Activated naive CD8-positive, alpha-beta T cell treated with anti-CD3 and anti-CD28 coated beads, Interleukin-2, amount 50 U/mL, for 24 hours (primary cell): ENCODE measurements around the gene SLC48A1.

Source experiments
- ATAC-seq: fragments of 150-1000 bp; cut with Tn5 transposase; one replicate; pipeline ENCODE4 v1.10.0; 2021
- DNase-seq: peaks from one replicate; pipeline ENCODE4 v3.0.0; 2021
- H3K27ac Mint-ChIP-seq: one replicate; pipeline ENCODE4 v1.8.0; 2021; ENCODE audit warnings: mild to moderate bottlenecking, mixed read lengths
- H3K27me3 Mint-ChIP-seq: one replicate; pipeline ENCODE4 v1.8.0; 2021; ENCODE audit warnings: mixed read lengths
- H3K36me3 Mint-ChIP-seq: one replicate; pipeline ENCODE4 v1.8.0; 2021; ENCODE audit warnings: low read depth, mixed read lengths
- H3K4me1 Mint-ChIP-seq: one replicate; pipeline ENCODE4 v1.8.0; 2021; ENCODE audit warnings: mixed read lengths
- H3K4me3 Mint-ChIP-seq: one replicate; pipeline ENCODE4 v1.8.0; 2021; ENCODE audit warnings: mild to moderate bottlenecking, moderate library complexity, mixed read lengths
- H3K9me3 Mint-ChIP-seq: one replicate; pipeline ENCODE4 v1.8.0; 2021; ENCODE audit warnings: mixed read lengths

SLC48A1 gene

GRCh38 chr12:47748899-47749298 lies 24.1 kb upstream of the SLC48A1 start:
- H3K27ac Mint-ChIP-seq, result no peak overlapping the region
- peaks cover 4% of the 10 kb centered on the region for H3K27me3 Mint-ChIP-seq
- no peaks in the 10 kb centered on the region for H3K36me3 Mint-ChIP-seq
- DNase-seq (no peak), ATAC-seq (no peak)
- no peak overlapping the region for H3K4me3 Mint-ChIP-seq
- no peaks in the 10 kb centered on the region for H3K9me3 Mint-ChIP-seq
- peaks cover 4% of the 10 kb centered on the region for H3K4me1 Mint-ChIP-seq

- no peak overlapping the region for H3K27ac Mint-ChIP-seq
Measured at GRCh38 chr12:47750229-47750798, 22.7 kb upstream of the SLC48A1 start.

GRCh38 chr12:47750916-47751470 lies 22.0 kb upstream of the SLC48A1 start:
- Mint-ChIP-seq H3K27me3 (no peaks in the 10 kb centered on the region), H3K27ac (no peak overlapping the region), H3K9me3 (no peaks in the 10 kb centered on the region), H3K36me3 (no peaks in the 10 kb centered on the region), H3K4me1 (peaks cover 16% of the 10 kb centered on the region), H3K4me3 (no peak overlapping the region)
- ATAC-seq (no peak), DNase-seq (no peak)

More at GRCh38 chr12:47750229-47750798, 22.7 kb upstream of the SLC48A1 start:
- Mint-ChIP-seq H3K9me3 (no peaks in the 10 kb centered on the region), H3K36me3 (no peaks in the 10 kb centered on the region), H3K27me3 (no peaks in the 10 kb centered on the region), H3K4me1 (peaks cover 9% of the 10 kb centered on the region), H3K4me3 (no peak overlapping the region)
- ATAC-seq, result no peak
- no peak for DNase-seq

DNA sequence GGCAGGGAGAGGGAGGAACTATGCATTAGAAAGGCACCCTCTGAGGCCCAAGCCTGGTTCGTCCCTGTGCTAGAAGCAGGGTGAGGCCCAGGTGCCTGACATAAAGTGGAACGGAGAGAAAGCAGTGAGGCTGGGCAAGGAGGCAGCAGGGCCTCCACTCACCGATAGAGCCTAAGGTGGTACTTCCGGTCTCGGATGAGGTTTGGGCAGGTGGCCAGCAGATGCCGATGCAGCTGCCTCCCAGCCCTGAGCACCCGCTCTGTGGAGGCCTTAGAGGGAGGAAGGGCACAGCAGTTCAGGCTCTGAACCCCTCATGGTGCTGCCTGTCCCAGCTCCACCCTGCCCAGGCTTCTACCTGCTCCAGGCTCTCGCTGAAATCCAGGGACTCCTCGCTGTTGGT lies 21.5 kb upstream of the SLC48A1 start:
- peaks cover 21% of the 10 kb centered on the region for H3K4me1 Mint-ChIP-seq
- H3K36me3 Mint-ChIP-seq, result no peaks in the 10 kb centered on the region
- H3K27me3 Mint-ChIP-seq, result no peaks in the 10 kb centered on the region

DNA sequence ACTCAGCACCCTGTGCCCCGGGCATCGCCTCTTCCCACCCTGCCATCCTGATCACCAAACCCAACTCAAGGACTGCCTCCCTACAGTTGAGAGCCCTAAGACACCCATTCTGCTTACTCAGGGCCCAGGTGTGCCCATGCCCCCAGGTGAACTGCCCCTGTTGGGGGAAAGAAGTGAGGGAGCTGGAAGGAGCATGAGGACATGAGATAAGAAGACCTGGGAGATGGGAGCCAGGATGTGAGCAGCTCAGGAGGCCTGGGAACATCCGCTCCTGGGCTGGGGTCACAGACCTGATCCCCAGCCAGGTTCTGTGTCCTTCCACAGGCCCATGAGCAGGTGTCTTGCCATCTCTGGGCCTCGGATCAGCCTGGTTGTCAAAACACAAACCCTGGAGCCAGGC lies 20.9 kb upstream of the SLC48A1 start:
- ATAC-seq, result no peak
- Mint-ChIP-seq H3K27me3 (peaks cover under 1% of the 10 kb centered on the region), H3K4me1 (peaks cover 26% of the 10 kb centered on the region), H3K9me3 (no peaks in the 10 kb centered on the region), H3K27ac (no peak overlapping the region), H3K4me3 (no peak overlapping the region), H3K36me3 (no peaks in the 10 kb centered on the region)
- DNase-seq, result no peak

More for the DNA sequence above, 21.5 kb upstream of the SLC48A1 start:
- ATAC-seq (no peak), DNase-seq (no peak)
- H3K4me3 Mint-ChIP-seq, result no peak overlapping the region
- H3K27ac Mint-ChIP-seq, result no peak overlapping the region
- no peaks in the 10 kb centered on the region for H3K9me3 Mint-ChIP-seq

GRCh38 chr12:47752552-47752951 lies 20.5 kb upstream of the SLC48A1 start:
- Mint-ChIP-seq H3K36me3 (no peaks in the 10 kb centered on the region), H3K27me3 (peaks cover 3% of the 10 kb centered on the region), H3K4me1 (peaks cover 30% of the 10 kb centered on the region), H3K9me3 (no peaks in the 10 kb centered on the region), H3K27ac (no peak overlapping the region), H3K4me3 (no peak overlapping the region)
- DNase-seq, result no peak
- no peak for ATAC-seq

GRCh38 chr12:47753021-47754001 lies 19.7 kb upstream of the SLC48A1 start:
- H3K27ac Mint-ChIP-seq, result no peak overlapping the region

DNA sequence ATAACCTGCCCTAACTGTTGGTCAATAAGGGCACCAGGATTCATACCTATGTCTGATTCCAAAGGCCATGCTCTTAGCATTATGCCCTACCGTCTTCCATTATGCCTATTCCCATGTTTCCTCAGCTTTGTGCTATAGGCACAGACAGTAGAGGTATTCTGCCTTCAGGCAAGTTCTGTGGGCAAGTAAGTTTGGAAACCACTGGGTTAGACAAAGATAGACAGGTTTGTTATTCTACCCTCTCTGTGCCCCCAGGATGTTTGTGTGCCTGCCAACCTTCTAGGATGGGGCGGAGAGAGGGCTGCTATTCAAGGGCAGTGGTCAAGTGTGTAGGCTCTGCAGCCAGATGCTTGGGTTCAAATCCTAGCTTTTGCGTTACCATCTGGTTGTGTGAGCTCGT lies 18.9 kb upstream of the SLC48A1 start:
- H3K9me3 Mint-ChIP-seq, result no peaks in the 10 kb centered on the region
- no peak overlapping the region for H3K4me3 Mint-ChIP-seq
- ATAC-seq (no peak), DNase-seq (no peak)
- H3K27ac Mint-ChIP-seq, result peak overlapping the region; percentile 48
- H3K4me1 Mint-ChIP-seq, result peaks cover 35% of the 10 kb centered on the region
- H3K36me3 Mint-ChIP-seq, result no peaks in the 10 kb centered on the region
- H3K27me3 Mint-ChIP-seq, result peaks cover 3% of the 10 kb centered on the region

More at GRCh38 chr12:47753021-47754001, 19.7 kb upstream of the SLC48A1 start:
- Mint-ChIP-seq H3K27me3 (peaks cover 3% of the 10 kb centered on the region), H3K4me1 (peaks cover 34% of the 10 kb centered on the region), H3K4me3 (no peak overlapping the region), H3K9me3 (no peaks in the 10 kb centered on the region), H3K36me3 (no peaks in the 10 kb centered on the region)
- no peak for ATAC-seq
- DNase-seq, result no peak

DNA sequence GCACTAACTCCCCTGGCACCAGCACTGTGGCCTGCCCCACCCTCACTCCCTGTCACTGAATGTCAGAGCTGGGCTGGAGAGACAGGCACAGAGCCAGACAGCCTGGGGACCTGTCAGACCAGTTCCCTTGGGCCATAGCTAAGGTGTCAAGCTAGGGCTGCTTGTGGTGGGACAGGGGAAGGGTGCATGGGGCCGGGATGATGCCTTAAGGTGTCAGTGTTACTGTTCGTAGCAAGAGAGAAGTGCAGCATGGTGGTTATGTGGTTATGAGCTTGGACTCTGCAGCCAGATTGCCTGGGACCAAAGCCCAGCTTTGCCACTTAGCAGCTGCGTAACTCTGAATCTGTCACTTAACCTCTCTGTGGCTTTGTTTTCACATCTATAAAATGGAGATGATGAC lies 18.2 kb upstream of the SLC48A1 start:
- peaks cover 38% of the 10 kb centered on the region for H3K4me1 Mint-ChIP-seq

DNA sequence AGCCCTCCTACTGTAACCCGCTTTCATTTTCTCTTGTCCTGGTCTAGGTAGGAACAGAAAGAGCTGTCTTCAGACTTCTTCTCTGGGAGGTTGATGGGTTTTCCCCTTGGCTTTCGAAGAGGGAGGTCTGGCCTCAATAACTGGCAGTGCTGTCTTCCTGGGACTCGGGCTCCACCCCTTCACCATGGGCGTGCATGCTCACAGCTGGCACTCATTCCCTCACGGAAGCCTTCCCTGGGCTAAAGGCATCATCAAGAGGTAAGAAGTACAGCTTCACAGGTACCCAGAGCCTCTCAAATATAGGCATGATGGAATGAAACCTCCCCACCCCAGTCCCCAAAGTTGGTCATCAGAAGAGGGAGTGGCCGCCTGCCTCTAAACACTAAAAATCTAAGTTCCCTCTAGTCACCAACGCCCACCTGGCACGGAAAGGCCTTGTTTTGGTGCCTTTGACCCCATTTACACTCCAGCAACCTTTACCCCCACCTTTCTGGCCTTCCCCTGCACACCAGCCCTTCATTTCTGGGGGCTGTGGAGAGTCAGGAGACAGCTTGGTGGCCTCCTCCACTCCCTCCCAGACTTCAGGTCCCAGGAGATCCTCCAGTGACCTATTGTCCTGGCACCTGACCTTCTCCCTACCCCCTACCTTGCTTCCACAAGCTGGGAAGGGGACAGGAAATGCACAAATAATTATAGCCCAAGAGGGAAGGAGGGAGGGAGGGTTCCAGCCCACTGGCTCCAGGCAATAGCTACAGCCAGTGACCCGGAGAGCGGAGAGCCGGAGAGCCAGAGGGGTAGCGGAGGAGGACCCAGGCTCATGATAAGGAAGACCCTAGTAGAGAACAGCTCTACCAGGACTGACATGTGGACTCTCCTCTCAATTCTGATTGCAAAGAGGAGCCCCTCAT lies 17.1 kb upstream of the SLC48A1 start:
- Mint-ChIP-seq H3K9me3 (no peaks in the 10 kb centered on the region), H3K27me3 (peaks cover 7% of the 10 kb centered on the region), H3K36me3 (no peaks in the 10 kb centered on the region), H3K27ac (peak overlapping the region; percentile 25), H3K4me3 (peak overlapping the region; percentile 0), H3K4me1 (peaks cover 38% of the 10 kb centered on the region)
- DNase-seq, result peak; percentile 43
- ATAC-seq, result peak; percentile 68

More for the DNA sequence above, 18.2 kb upstream of the SLC48A1 start:
- Mint-ChIP-seq H3K27me3 (peaks cover 3% of the 10 kb centered on the region), H3K36me3 (no peaks in the 10 kb centered on the region), H3K27ac (peak overlapping the region; percentile 25), H3K4me3 (no peak overlapping the region), H3K9me3 (no peaks in the 10 kb centered on the region)
- ATAC-seq (no peak), DNase-seq (no peak)

DNA sequence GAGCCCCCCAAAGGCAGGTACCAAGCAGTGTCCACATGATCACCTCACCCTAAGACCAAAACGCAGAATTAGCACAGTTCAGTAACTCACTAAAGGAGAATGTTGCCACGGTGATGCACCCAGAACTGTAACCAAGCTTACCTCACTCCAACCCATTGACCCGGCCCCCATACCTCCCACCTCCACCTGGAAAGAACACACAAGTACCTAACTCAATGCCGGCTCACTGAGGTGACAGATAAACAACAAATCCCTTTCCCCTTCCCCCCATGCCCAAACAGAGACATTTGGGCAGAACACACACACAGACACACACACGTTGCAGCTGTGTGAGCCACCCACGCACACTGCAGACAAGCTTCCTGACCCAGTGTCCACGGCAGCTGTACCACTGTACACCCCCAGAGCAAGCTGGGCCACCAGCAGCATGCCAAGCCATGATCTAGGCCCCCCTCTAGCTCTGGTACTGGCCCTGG lies 15.6 kb upstream of the SLC48A1 start:
- Mint-ChIP-seq H3K4me3 (no peak overlapping the region), H3K27ac (no peak overlapping the region), H3K9me3 (no peaks in the 10 kb centered on the region), H3K36me3 (no peaks in the 10 kb centered on the region), H3K4me1 (peaks cover 41% of the 10 kb centered on the region), H3K27me3 (peaks cover 7% of the 10 kb centered on the region)
- ATAC-seq, result no peak
- DNase-seq, result no peak

DNA sequence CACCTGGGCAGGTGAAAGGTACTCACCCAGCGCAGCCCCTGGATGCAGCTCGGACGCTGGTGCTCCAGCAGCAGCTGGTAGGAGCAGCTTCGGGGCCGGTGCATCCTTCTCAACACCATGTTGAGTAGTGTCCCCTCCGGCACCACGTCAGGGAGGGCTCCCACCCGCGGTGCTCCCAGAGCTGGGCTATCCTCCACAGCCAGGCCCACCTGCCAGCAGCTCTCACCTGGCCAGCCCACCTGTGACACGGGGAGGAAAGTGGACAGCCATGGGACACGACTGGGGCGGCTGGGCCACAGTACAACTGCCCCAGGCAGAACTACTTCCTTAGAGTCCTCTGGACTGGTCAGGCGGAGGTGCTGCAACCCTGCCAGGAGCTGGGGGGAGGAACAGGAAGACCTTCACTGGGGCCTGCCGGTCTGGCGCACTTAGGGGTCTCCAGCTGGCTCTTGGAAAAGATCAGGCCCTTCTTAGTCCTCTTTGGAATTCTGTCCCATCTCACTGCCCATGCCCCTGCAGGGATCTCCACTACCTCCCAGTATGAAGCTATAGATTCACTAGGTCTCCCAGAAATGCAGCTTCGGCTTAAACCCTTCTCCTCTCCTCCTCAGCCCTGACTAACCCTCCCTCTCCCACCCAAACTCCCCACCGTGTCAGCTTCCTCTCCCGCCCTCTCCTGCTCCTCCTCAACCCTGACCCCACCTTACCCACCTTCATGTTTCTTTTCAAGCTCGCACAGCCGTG lies 15.0 kb upstream of the SLC48A1 start:
- no peak for ATAC-seq

DNA sequence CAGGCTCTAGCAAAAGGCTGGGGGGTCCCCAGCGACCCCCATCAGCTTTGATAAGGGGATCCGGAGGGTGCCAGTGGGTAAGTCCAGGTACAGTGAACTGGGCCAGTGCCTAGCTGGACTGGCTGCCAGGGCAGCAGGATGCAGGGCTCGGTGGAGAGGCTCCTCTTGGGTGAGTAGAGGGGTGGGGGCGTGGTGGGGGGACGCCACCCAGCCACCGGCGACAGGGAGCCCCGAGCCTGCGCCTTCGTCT lies 14.5 kb upstream of the SLC48A1 start:
- no peak overlapping the region for H3K27ac Mint-ChIP-seq
- H3K36me3 Mint-ChIP-seq, result no peaks in the 10 kb centered on the region
- H3K4me3 Mint-ChIP-seq, result peak overlapping the region; percentile 36
- DNase-seq (no peak), ATAC-seq (no peak)
- no peaks in the 10 kb centered on the region for H3K9me3 Mint-ChIP-seq
- H3K4me1 Mint-ChIP-seq, result peaks cover 41% of the 10 kb centered on the region
- peaks cover 7% of the 10 kb centered on the region for H3K27me3 Mint-ChIP-seq

More for the DNA sequence above, 15.0 kb upstream of the SLC48A1 start:
- Mint-ChIP-seq H3K36me3 (no peaks in the 10 kb centered on the region), H3K9me3 (no peaks in the 10 kb centered on the region), H3K27ac (no peak overlapping the region), H3K4me3 (peak overlapping the region; percentile 36), H3K27me3 (peaks cover 7% of the 10 kb centered on the region), H3K4me1 (peaks cover 41% of the 10 kb centered on the region)
- DNase-seq, result no peak
